ENCODE data around the gene IAH1. TPM values are rescaled to one million over a fixed set of nuclear protein-coding genes. Genes with fewer than 3 reads are reported as not detected.
A peak's percentile ranks its signal among the peaks of the same experiment; 100 is the strongest.
"Not testable (repeated sequence)": the region's sequence is repeated elsewhere in the genome, so short reads cannot be mapped to it uniquely, and the experiment has no call there.

Gene IAH1
- total RNA-seq, 1 donor from 2014 or later = 85.9 TPM

DNA sequence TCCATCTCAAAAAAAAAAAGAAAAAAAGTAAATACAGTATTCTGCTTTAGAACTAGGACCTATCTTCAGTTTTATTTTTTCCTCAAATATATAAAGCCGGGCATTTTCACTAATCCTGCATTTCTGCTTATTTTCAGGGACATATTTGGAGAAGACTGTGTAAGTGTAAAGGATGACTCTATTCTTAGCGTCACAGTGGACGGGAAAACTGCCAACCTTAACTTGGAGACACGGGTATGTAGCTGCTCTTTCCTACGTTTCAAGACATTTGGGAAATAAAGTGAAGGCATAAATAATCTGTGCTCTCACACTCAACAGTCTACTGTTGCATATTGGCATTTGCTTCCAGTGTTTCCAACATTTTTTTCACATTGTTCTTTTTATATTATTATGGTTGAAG, 3.1 kb upstream of the IAH1 start:
- intact Hi-C loops (cut with DNase I) = loop anchor here (10.0 kb wide), 1 partner anchor 294 kb away; no protein-coding TSS in a partner anchor
- no peak for DNase-seq (ENCODE audit: missing footprints)
- ATAC-seq = no peak

DNA sequence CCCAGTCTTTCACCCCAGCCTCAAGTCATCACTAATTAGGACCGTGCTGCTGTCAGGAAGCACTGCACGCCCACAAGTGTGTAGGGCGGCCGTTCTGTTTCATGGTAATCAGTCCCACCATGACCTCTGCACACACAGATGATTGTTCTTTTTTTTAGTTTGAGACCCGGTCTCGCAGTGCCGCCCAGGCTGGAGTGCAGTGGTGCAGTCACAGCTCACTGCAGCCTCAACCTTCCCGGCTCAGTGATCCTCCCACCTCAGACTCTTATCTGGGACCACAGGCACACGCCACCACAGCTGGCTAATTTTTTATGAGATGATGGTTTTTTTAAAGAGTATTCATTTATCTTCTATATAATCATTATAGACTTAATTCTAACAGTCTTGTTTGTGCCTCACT, 1.8 kb upstream of the IAH1 start:
- DNase-seq (ENCODE audit: missing footprints) (no peak), ATAC-seq (no peak)
- intact Hi-C loops (cut with DNase I) = loop anchor here (10.0 kb wide), 1 partner anchor 292 kb away; no protein-coding TSS in a partner anchor

DNA sequence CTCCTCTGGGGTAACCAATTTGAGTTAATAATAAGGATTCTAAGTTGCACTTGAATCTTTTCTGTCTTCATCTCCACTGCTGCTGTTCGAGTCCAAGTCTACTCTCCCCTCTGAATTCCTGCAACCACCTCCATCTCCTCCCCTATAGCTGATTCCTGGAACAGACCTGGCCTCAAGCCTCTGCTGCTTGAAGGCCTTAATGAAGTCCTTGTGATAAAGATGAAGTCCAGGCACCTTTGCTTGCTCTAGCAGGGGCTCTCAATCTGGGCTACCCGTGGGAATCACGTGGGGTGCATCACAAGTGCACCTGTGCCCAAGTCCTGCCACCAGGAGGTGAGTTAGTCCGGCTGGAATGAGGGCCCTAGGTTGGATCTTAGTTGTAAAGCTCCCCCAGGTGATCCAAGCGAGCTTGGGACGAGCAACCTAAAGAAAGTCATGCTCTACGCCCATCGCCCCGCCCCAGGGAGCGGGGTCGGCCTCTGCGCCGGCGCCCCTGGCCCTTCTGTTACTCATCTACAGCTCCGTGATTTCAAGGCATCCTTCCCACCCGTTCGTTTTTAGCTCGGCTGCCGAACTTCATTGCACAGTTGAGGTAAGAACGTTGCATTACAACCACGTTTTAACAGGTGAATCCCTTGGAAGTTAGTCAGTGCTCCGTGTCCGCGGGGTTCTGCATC, 905 bp upstream of the IAH1 start:
- no peak for DNase-seq (ENCODE audit: missing footprints)
- no peak for ATAC-seq
- intact Hi-C loops (cut with DNase I) = loop anchor here (10.0 kb wide), 1 partner anchor 291 kb away; no protein-coding TSS in a partner anchor

DNA sequence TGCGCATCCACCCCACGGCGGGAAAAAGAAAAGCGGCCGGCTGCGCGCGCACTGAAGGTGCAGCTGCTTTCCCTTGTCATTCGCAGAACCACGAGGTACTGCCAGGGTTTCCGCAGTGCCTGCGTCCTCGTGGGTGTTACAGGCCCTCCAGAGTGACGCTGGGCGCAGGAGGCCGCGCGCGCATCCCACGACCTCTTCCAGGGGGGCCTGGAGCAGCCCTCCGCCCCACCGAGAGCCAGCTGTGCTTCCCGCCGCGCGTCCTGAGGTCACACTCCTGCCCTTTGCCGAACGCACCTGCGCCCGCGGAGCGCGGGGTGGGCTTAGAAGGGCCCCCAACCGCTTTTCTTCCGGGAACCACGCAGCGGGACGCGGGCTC, 378 bp upstream of the IAH1 start:
- peak; percentile 75 for DNase-seq (ENCODE audit: missing footprints)
- peak; percentile 45 for ATAC-seq
- intact Hi-C loops (cut with DNase I) = loop anchor here (2.0 to 10.0 kb wide), 2 partner anchors 157 to 291 kb away; partner anchors contain the start of gene YWHAQ

DNA sequence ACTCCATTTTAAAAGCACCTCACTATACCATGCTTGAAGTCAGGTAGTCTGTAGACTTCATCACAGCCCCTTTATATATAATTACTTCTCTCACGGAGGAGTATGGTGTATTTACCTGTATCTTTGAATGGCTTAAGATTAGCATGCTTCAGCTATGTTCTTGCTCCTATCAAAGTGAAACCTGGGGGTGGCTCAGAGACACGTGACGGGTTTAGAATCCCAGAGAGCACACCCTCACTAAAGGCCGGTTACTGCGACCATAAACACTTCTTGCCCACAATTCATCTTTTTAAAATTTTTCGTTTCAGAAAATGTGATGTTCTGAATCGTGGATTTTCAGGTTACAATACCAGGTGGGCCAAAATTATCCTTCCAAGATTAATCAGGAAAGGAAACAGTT, 3.6 kb downstream of the IAH1 start:
- ATAC-seq (no peak), DNase-seq (ENCODE audit: missing footprints) (no peak)
- intact Hi-C loops (cut with DNase I) = loop anchor here (10.0 kb wide), 1 partner anchor 287 kb away; no protein-coding TSS in a partner anchor

DNA sequence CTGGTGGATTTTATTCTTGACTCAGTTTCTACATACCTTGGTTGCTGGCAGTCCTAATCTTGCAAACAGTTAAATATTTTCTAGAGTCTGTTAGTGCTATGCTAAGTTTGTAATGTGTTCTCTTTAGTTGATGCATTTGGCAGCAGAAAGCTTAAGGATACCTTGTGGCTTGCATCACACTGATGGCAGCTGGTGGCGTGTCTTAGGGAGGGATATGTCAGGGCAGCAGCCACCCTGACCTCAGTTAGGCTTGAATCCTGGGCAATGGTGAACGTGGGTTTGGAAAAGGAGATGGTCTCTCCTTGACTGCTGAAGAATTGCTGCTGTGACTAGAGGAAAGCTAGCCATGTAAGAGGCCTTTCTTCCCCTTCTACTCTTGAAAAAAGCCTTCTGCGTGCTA, 4.2 kb downstream of the IAH1 start:
- ATAC-seq = no peak
- intact Hi-C loops (cut with DNase I) = loop anchor here (10.0 kb wide), 1 partner anchor 286 kb away; no protein-coding TSS in a partner anchor
- DNase-seq (ENCODE audit: missing footprints) = no peak

DNA sequence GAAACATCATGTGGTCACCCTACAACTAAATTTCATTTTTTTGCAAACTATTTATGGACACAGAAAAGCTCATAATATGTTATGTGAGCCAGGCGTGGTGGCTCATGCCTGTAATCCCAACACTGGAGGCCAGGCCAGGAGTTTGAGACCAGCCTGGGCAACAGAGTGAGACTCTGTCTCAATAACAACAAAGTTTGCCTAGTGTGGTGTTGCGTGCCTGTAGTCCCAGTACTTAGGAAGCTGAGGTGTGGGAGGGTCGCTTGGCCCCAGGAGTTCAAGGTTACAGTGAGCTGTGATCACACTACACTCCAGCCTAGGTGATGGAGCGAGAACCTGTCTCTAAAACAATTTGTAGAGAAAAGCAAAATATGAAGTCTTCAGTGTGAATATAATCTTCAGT, 5.8 kb downstream of the IAH1 start:
- intact Hi-C loops (cut with DNase I) = no loop called here
- no peak for DNase-seq (ENCODE audit: missing footprints)
- no peak for ATAC-seq

DNA sequence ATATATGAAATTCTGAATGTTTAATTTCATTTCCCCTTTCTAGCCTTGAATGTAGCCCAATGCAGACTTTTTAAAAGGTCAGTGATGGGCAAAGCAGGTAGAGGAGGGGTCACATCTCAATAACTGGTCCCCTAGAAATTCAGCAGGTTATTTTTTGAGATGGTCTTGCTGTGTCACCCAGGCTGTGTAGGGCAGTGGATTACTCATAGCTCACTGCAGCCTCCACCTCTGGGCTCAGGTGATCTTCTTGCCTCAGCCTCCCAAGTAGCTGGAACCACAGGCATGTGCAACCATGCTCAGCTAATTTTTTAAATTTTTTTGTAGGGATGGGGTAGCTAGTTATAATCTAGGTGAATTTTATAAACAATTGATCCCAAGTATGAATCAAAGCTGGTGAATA, 8.8 kb downstream of the IAH1 start:
- DNase-seq (ENCODE audit: missing footprints) (no peak), ATAC-seq (no peak)
- intact Hi-C loops (cut with DNase I) = no loop called here

DNA sequence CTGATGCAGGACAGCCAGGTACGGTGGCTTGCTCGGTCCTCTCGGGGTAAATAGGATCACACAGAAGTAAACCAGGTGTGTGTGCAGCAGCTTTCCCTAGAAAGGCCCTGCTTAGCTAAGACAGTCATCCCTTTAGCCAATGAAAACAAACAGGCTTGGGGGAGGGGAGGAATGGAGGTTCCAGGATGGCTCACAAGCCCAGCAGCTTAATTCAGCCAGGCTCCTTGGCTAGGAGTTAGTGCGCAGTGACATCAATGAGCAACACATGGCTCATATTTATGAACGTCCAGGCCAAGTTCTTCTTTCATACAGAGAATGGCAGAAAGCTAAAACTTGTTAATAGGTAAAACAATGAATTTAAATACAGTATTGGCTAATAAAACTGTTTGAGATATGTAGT, 10.2 kb downstream of the IAH1 start:
- DNase-seq (ENCODE audit: missing footprints) (no peak), ATAC-seq (no peak)
- intact Hi-C loops (cut with DNase I) = no loop called here

DNA sequence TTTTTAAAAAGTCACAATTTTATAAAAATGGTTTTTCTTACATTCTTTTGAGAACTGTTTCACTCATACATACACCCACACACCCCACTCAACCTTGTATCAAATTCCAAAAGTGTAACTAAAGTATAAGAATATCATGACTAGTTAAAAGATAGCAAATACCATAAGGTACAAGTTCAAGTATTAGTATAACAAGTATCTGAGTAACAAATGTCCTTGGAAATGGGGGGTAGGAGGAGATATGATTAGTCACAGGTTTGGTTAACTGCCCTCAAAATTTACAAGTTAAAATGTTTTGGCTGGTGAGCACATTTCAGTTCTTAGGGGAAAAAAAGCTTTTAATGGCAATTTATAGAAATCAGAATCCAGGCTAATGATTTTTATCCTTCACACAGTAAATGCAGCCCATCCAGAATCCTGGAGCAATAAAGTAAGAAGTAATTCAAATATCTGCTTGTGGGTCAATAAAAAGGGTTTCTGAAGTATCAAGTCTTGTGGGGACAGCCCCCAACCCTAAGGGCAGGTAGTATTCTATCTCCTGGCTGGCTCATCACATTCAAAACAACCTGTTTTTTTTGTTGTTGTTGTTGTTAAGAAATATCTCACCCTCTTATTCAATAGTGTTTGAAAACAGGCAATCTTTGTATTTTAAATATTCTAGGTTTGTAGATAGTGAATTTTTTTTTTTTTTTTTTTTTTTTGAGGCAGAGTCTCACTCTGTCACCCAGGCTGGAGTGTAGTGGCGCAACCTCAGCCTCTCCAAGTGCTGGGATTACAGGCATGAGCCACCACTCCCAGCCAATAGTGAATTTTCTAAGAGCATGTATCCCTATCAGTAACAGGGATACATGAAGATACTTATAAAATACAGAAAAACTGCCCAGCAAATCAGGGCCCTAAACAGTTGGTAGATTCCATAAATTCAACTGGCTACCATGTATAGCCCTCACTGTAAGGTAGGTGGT, 14.5 kb downstream of the IAH1 start:
- DNase-seq (ENCODE audit: missing footprints) (no peak), ATAC-seq (no peak)
- intact Hi-C loops (cut with DNase I) = no loop called here

DNA sequence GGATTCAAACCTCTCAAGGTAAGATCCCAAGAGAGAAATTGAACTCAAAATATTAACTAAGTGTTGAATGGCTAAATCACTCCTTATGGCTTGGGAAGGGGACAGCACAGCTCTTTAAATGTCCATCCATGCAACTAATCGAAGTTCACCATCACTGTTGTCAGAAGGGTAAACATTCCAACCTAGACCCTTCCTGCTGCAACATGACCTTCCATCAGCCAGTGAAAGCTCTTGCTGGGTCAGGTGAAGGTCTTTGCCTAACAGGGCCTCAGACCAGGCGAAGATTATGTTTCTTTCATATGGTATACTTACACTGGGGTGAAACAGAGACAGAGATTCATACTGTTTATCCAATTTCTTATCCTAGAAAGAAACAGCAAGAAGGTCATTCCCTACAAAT, 16.4 kb downstream of the IAH1 start:
- DNase-seq (ENCODE audit: missing footprints) (no peak), ATAC-seq (no peak)
- intact Hi-C loops (cut with DNase I) = no loop called here

DNA sequence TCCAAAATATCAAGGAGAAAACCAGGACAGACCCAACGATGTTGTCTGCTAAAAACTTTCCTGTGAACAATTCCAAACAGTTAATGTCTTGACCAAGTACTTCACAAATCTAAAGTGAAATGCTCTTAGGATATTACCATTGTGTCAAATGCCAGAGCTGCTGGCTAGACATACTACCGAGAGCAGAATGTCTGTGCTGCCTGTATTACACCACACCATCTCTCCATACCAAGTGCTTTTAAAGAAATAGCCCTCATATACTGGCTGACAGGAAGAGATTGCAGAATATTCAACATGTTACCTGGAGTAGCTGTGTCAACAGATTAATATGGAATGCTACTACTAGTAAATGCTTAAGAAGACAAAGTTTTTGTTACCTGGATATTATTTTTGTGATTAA, 18.6 kb downstream of the IAH1 start:
- peak; percentile 33 for ATAC-seq
- no peak for DNase-seq (ENCODE audit: missing footprints)
- intact Hi-C loops (cut with DNase I) = no loop called here

DNA sequence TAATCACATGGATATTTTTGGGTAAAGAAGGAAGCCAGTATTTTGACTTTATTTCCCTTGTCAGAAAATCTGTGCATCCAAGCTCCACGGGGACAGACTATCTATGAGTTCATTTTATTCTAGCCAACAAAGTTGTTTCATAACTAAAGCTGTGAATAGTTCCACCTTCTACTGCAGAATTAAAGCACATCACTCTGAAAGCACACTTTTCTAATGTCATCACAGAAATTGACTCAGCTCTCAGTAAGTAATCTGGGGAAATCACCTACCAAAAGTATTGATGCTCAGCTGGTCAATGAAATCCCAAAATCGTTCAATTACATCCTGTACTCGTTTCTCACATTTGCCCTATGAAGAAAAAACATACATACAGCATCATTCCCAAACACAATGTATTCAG, 19.1 kb downstream of the IAH1 start:
- no peak for ATAC-seq
- DNase-seq (ENCODE audit: missing footprints) = no peak
- intact Hi-C loops (cut with DNase I) = no loop called here

DNA sequence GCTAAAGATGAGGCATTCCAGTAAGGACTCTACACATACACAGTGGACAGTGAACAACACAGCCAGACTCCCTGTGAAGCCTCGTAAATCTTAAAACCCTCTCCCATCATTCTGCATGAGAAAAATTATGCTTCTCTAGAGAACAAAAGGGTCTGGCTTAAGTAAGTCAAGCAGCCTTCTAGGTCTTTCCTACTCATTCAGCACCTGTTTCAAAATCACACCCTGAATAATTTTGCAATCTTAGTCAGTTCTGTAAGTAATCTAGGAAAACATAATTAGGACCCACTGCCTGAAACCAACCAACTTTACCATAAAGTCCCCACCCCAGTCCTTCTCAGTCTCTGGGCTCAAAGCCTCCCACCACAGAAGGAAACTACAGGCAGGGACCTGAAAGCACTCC, 19.7 kb downstream of the IAH1 start:
- intact Hi-C loops (cut with DNase I) = no loop called here
- ATAC-seq (no peak), DNase-seq (ENCODE audit: missing footprints) (no peak)

DNA sequence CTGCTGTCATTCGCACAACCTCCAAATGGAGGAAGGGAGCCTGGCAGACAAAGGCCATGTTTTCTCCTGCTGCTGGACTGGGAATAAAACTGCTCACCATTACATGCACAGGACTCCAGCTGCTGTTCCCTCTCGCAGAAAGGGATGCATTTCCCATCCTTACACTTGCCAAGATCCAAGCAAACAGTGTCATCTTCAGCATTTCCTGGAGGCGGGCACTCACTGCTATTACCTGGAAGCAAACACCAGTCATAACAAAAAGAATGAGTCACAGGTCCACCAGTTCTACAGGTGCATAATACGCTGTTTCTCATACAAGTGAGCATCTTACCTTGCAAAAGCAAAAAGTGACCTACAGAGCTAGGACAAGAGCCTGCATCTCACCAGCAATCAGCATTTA, 22.7 kb downstream of the IAH1 start:
- intact Hi-C loops (cut with DNase I) = no loop called here
- ATAC-seq (no peak), DNase-seq (ENCODE audit: missing footprints) (no peak)

DNA sequence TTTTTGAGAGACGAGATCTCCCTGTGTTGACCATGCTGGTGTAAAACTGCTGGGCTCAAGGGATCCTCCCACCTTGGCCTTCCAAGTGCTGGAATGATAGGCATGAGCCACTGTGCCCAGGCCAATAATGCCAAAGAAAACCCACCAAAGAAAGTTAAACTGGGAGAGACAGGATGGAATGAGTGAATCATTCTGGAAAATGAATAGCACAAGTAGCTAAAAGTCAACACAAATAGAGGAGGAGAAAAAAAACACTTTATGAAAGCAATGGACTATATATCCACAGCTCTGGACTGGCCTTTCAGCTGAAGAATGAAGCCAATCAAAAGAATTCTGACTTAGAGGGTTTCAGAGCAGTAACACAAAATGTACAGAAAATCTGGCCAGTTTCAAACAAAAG, 23.9 kb downstream of the IAH1 start:
- ATAC-seq (no peak), DNase-seq (ENCODE audit: missing footprints) (no peak)
- intact Hi-C loops (cut with DNase I) = no loop called here

DNA sequence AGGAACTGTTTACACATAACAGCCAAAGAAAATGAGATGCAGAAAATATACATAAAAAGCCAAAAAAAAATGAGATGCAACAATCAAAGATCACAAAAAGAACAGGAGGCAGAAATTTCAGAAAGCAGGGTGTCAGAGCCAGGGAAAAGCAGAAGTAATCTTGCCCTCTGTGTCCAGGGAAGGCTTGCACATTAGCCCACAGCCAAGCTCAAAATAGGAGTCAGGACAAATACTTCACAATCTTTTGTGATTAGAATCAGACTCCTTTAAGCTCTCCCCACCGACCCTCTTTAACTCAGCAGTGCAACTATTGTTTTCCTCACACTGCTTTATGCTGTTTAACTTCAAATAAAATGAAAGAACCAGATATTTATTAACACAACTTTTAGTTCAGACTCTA, 34.6 kb downstream of the IAH1 start:
- no peak for ATAC-seq

DNA sequence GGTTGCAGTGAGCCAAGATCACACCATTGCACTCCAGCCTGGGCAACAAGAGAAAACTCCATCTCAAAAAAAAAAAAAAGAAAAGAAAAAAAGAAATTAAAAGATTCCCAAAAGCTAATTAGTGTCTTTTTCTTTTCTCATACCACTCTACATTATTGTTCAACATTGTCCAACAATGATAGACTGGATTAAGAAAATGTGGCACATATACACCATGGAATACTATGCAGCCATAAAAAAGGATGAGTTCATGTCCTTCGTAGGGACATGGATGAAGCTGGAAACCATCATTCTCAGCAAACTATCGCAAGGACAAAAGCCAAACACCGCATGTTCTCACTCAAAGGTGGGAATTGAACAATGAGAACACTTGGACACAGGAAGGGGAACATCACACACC, 39.6 kb downstream of the IAH1 start:
- intact Hi-C loops (cut with DNase I); ATAC-seq; DNase-seq (ENCODE audit: missing footprints): not testable (repeated sequence)

More for the DNA sequence above, 34.6 kb downstream of the IAH1 start:
- no peak for DNase-seq (ENCODE audit: missing footprints)
- intact Hi-C loops (cut with DNase I) = no loop called here

DNA sequence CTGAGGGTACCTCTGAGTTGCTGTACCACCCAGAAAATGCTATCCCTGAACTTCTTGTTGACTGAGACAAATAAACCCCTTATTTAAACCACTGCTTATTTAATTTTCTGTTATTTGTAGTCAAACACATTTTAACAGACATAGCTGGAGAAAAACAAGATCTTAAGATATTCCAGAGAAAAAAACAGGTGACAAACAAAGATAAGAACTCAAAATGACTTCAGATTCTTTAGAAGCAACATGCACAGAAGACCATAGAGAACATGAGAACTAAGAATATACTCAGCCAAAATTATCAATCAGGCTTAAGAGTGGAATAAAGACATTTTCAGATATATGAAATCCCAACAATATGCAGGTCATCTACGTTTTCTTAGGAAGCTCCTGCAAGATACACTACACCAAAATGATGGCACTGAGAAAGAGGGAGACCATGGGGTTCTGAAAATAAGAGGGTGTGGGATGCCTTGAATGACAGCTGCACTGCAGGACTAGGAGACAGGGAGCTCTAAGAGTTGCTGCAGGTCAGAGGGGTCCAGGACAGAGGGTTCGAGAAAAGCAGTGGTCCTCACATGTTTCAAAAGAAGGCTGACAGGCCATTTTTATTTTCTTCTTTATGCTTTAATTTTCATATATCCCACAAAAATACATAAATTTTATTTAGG, 42.9 kb downstream of the IAH1 start:
- ATAC-seq = no peak

More for the DNA sequence above, 42.9 kb downstream of the IAH1 start:
- intact Hi-C loops (cut with DNase I) = no loop called here
- DNase-seq (ENCODE audit: missing footprints) = no peak
